Fibroblast of pulmonary artery (primary cell): Measurements from ENCODE around the gene PGS1.

Source experiments
- DNase-seq: peaks from one replicate; pipeline ENCODE4 v3.0.0-alpha.2; 2010; ENCODE audit warnings: low read depth
- H3K4me3 ChIP-seq: replicated peaks from 2 replicates; pipeline ENCODE4 v1.5.1; 2011; ENCODE audit warnings: low read depth, mild to moderate bottlenecking, control low read depth, low read length, moderate library complexity
- CTCF ChIP-seq: IDR thresholded peaks from 2 replicates; pipeline ENCODE4 v1.5.1; 2011; ENCODE audit warnings: mild to moderate bottlenecking, control low read depth, low read length, inconsistent platforms; ENCODE audit errors: missing control alignments

The PGS1 gene

GRCh38 chr17:78401891-78402290 is 23.4 kb downstream of the PGS1 start:
- TF ChIP-seq CTCF = no peak
- H3K4me3 ChIP-seq = no peak overlapping the region
- DNase-seq = no peak

DNA sequence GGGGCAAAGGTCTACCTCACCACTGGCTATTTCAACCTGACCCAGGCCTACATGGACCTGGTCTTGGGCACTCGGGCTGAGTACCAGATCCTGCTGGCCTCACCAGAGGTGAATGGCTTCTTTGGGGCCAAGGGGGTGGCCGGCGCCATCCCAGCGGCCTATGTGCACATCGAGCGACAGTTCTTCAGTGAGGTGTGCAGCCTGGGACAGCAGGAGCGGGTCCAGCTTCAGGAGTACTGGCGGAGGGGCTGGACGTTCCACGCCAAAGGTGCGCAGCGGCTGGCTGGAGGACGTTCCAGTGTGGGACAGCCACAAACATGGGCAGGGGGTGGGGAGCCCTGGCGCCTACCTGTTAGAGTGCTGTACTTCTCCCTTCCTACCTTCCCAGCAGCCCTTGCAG is 25.4 kb downstream of the PGS1 start:
- no peak overlapping the region for H3K4me3 ChIP-seq
- no peak for DNase-seq
- TF ChIP-seq CTCF = no peak

DNA sequence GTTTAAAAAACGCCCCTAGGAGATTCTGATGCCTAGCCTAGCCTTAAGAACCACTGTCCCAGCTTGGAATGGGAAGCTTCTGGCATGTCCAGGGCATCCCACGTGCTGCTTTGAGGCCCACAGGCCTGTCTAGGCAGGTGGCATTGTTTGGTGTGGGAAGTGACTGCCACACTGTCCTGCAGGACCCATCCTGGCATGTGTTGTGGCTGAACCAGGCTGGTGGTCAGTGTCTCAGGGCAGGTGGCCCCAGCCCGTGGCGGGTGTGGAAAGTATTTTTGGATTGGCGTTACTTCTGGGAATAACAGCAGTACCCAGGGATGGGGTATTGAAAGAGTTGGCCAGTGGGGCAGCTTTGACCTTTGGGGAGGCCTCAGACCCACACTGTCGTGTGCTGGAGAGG is 27.9 kb downstream of the PGS1 start:
- TF ChIP-seq CTCF = no peak
- DNase-seq = no peak
- no peak overlapping the region for H3K4me3 ChIP-seq

- no peak for DNase-seq
- no peak overlapping the region for H3K4me3 ChIP-seq
- no peak for TF ChIP-seq CTCF
Observed at GRCh38 chr17:78406920-78407319, 28.5 kb downstream of the PGS1 start.

DNA sequence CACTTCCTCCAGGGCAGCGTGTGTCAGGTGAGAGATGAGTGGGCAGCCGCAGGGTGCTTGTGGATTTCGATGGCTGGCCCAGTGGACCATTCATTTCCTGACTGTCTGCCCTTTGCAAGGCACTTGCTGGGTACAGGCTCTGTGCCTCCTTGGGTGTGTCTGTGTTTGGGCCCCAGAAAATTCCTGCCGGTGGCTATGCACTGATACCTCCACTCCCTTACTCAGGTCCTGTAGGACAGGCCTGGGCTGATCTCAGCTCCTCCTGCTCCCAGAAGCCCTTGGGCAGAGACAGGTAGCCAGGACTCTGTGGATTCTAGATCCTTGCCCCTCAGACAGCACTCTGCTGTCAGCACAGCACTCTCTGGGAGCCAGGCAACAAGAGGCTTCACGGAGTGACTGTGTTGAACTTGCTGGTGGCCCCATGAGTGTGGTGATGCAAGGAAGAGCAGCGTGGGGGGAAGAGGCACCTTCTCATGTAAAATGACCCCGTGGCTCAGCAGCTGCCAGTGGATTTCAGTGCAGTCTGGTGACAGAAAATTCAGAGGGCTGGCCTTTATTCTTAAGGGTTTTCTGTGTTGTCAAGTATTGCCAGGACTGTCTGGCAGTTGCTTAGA is 29.0 kb downstream of the PGS1 start:
- no peak for DNase-seq
- no peak for TF ChIP-seq CTCF
- no peak overlapping the region for H3K4me3 ChIP-seq

DNA sequence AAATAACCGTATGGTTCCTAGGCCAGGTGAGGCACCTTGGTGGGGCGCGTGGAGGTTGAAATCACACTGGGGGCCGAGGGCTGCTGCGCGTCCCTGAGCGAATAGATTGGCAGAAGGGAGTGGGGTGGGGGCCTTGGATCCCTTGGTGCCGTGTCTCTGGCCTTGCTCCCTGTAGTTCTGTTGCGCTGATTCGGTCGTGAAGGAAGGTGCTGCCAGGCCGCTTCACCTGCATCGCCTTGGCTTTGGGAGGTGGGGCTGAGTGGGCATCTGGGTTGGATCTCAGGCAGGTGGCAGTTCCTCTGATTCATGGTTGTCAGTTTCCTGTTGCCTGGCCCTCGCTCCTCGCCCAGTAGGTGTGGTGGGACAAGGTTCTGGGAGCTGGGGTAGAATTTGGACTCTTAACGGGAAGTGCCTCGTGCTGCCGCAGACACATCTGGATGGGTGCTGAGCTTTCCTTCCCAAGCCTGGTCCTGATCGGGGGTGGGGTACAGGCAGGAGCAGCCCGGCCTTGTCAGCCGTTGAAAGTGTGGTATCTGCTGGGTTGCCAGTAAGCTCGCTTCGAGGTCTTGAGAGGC is 30.1 kb downstream of the PGS1 start:
- TF ChIP-seq CTCF = no peak
- no peak for DNase-seq
- no peak overlapping the region for H3K4me3 ChIP-seq

- H3K4me3 ChIP-seq = no peak overlapping the region
- DNase-seq = no peak
- TF ChIP-seq CTCF = no peak
Observed at GRCh38 chr17:78409191-78409928, 30.9 kb downstream of the PGS1 start.
